Activated CD4-positive, alpha-beta memory T cell treated with anti-CD3 and anti-CD28 coated beads, Interleukin-2, amount 10 ng/mL, durations not matched to agents 7 days and 5 days (primary cell): ENCODE measurements around the gene CEP350. TPM values are rescaled to one million over a fixed set of nuclear protein-coding genes. Genes with fewer than 3 reads are reported as not detected.

Source experiments
- CTCF ChIA-PET: fragments of 350-600 bp; sonication (Branson Sonifier 250); formaldehyde crosslinking; loops from one replicate; lab custom pipeline; 2021; ENCODE audit warnings: antibody characterized with exemption, inconsistent platforms; lab: Charles Lee
- POLR2A ChIA-PET: fragments of 350-600 bp; sonication (Branson Sonifier 250); formaldehyde crosslinking; loops from one replicate; lab custom pipeline; 2021; ENCODE audit warnings: antibody characterized with exemption; lab: Charles Lee
- DNase-seq: peaks from one replicate; pipeline ENCODE4 v3.0.0-alpha.2; 2020
- H3K27ac Mint-ChIP-seq: one replicate; pipeline ENCODE4 v1.8.0; 2021; ENCODE audit warnings: mild to moderate bottlenecking, mixed read lengths
- H3K27me3 Mint-ChIP-seq: one replicate; pipeline ENCODE4 v1.8.0; 2021; ENCODE audit warnings: mixed read lengths
- H3K36me3 Mint-ChIP-seq: one replicate; pipeline ENCODE4 v1.8.0; 2021; ENCODE audit warnings: low read depth, mixed read lengths
- H3K4me1 Mint-ChIP-seq: one replicate; pipeline ENCODE4 v1.8.0; 2021; ENCODE audit warnings: mixed read lengths
- H3K4me3 Mint-ChIP-seq: one replicate; pipeline ENCODE4 v1.8.0; 2021; ENCODE audit warnings: mild to moderate bottlenecking, mixed read lengths
- H3K9me3 Mint-ChIP-seq: one replicate; pipeline ENCODE4 v1.8.0; 2021; ENCODE audit warnings: mixed read lengths
- total RNA-seq, 2 experiments: library from RNA; stranded (reverse); gene quantifications; one replicate each; pipeline ENCODE4 v1.2.3, GENCODE V29; 2021

Gene CEP350
- total RNA-seq, 2 experiments from 2014 or later, result 52.6 to 57.0 TPM

DNA sequence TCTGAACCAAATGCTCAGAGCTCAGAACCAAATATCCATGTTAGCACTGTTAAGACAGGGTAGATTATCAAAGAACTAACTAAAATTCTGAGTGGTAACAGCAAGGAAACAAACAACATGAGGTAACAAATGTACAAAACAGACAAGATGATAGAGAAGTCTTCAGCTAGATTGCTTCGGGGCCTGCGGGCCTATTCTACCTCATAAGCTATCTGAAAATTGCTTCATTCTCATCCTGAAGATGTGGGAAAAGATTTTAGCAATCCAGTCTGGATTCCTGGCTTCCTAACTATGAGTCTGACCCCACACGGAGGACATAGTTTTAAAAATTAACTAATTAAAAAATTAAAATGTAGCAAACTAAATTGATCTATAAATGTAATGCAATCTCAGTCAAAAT lies 190.8 kb downstream of the CEP350 start:
- Mint-ChIP-seq H3K27ac (no peak overlapping the region), H3K9me3 (no peaks in the 10 kb centered on the region), H3K27me3 (peaks cover 5% of the 10 kb centered on the region), H3K4me3 (no peak overlapping the region), H3K36me3 (no peaks in the 10 kb centered on the region), H3K4me1 (no peaks in the 10 kb centered on the region)
- CTCF ChIA-PET, result interaction anchor here (1.0 kb wide), 1 partner anchor 331 kb away, joined by 3 read pairs; no protein-coding TSS in a partner anchor
- no peak for DNase-seq
- POLR2A ChIA-PET, result interaction anchor here (1.8 kb wide), 1 partner anchor 10 kb away, joined by 6 read pairs; the partner anchor contains the start of gene QSOX1

DNA sequence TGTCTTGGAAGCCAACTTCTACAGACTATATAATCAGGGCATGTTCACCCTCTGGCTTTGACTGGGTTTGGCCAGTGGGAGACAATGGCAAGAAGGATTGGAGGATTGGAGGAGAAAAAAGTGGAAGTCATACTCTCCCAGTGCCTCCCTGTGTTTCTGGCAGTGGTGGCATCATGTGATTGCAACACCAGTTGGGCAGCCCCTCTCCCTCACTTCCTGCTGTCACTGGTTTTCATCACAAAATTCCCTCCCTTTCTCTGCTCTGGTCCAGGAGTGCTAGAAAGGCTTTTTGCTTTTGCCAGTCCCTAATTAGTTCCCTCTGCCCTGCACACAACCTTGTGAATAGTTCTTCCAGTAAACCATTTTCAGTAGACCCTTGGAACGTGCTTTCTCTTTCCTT lies 196.4 kb downstream of the CEP350 start:
- Mint-ChIP-seq H3K4me1 (peaks cover 18% of the 10 kb centered on the region), H3K4me3 (no peak overlapping the region), H3K27ac (no peak overlapping the region), H3K27me3 (no peaks in the 10 kb centered on the region), H3K9me3 (no peaks in the 10 kb centered on the region), H3K36me3 (peaks cover 6% of the 10 kb centered on the region)
- CTCF ChIA-PET, result no interaction called here
- POLR2A ChIA-PET, result no interaction called here
- no peak for DNase-seq

DNA sequence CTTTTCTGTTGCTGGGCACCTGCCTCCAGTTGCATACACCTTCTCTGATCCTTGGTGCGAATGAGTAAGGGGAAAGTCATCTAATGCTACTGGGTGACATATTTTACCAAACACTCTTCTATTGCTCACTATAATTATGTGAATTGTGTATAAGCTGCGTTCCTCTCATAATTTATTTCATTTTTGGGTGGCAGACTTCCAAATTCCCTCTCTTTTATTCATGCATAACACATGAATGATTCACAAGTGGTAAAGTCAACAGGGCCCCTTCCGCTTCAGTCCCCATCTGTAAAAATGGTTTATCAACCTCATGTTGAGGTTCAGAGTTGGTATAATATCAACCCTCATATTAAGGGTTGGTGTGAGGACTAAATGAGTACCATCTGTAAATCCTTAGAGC lies 196.9 kb downstream of the CEP350 start:
- CTCF ChIA-PET, result no interaction called here
- no peaks in the 10 kb centered on the region for H3K27me3 Mint-ChIP-seq
- POLR2A ChIA-PET, result no interaction called here
- H3K36me3 Mint-ChIP-seq, result peaks cover 6% of the 10 kb centered on the region
- no peak for DNase-seq
- no peak overlapping the region for H3K4me3 Mint-ChIP-seq
- no peak overlapping the region for H3K27ac Mint-ChIP-seq
- H3K9me3 Mint-ChIP-seq, result no peaks in the 10 kb centered on the region
- H3K4me1 Mint-ChIP-seq, result peaks cover 22% of the 10 kb centered on the region

DNA sequence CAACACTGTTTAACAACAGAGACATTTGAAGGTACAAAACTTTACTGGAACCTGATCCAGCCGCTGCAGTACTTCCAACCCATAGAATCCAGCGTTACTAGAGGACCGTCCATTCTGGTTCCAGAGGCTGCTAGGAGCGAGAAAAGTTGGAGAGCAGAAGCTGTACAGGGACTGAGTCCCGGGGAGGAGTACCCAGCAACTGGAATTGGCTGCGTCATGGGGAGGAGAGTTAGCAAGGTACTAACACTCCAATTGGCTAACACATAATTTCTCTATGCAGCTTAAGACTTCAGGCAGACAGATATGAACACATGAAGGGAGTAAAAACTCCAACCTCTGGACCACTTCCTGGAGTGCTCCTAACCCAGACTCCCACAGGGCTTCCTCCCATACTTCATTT lies 198.0 kb downstream of the CEP350 start:
- H3K4me3 Mint-ChIP-seq, result no peak overlapping the region
- H3K36me3 Mint-ChIP-seq, result peaks cover 6% of the 10 kb centered on the region
- ChIA-PET CTCF (interaction anchor here (2.0 kb wide), 1 partner anchor 26 kb away, joined by 7 read pairs; no protein-coding TSS in a partner anchor), POLR2A (interaction anchor here (3.5 kb wide), 1 partner anchor 270 kb away, joined by 32 read pairs; the partner anchor contains the start of gene TOR1AIP1)
- no peaks in the 10 kb centered on the region for H3K27me3 Mint-ChIP-seq
- no peaks in the 10 kb centered on the region for H3K9me3 Mint-ChIP-seq
- DNase-seq, result no peak
- H3K4me1 Mint-ChIP-seq, result peaks cover 28% of the 10 kb centered on the region
- no peak overlapping the region for H3K27ac Mint-ChIP-seq

DNA sequence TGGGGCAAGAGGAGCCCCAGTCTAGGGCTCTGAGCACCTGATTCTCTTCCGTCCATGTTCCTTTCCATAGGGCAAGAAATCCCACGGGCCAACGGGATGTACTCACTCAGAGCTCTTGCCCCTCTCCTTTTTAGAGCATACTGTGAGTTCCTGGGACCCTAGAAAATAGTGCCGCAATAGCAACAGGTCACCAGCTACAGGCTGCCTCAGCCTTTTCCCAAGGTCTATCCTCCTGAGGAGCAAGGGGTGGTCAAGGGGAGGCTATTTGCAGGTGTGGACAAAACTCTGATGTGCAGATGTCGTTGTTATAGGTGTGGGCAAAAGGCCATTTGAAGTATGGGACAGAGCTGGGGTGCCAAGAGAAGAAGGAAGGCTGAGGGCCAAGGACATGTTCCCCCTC lies 198.4 kb downstream of the CEP350 start:
- H3K4me3 Mint-ChIP-seq, result peak overlapping the region; percentile 16
- H3K27ac Mint-ChIP-seq, result no peak overlapping the region
- DNase-seq, result no peak
- peaks cover 6% of the 10 kb centered on the region for H3K36me3 Mint-ChIP-seq
- H3K27me3 Mint-ChIP-seq, result no peaks in the 10 kb centered on the region
- ChIA-PET CTCF (interaction anchor here (2.0 to 4.2 kb wide), 2 partner anchors 16 to 26 kb away, joined by 7 to 23 read pairs; no protein-coding TSS in a partner anchor), POLR2A (interaction anchor here (3.5 kb wide), 1 partner anchor 270 kb away, joined by 32 read pairs; the partner anchor contains the start of gene TOR1AIP1)
- no peaks in the 10 kb centered on the region for H3K9me3 Mint-ChIP-seq
- peaks cover 28% of the 10 kb centered on the region for H3K4me1 Mint-ChIP-seq

DNA sequence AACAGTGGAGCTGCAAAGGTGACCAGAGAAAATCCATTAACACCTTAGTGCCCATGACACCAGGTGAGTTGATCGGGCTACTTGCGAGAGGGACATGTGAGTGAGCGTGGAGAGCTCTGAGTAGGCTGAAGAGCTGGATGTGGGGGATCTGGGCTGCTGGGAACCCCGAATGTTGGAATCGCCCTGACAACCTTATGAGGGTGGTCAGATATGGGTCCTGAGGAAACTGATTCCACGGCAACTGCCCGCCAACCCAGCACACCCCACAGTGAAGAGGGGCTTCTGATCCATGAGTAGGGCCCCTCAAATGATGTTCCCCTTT lies 199.4 kb downstream of the CEP350 start:
- Mint-ChIP-seq H3K36me3 (peaks cover 6% of the 10 kb centered on the region), H3K4me1 (peaks cover 28% of the 10 kb centered on the region), H3K27me3 (no peaks in the 10 kb centered on the region), H3K27ac (peak overlapping the region; percentile 79), H3K9me3 (no peaks in the 10 kb centered on the region), H3K4me3 (peak overlapping the region; percentile 92)
- no peak for DNase-seq
- CTCF ChIA-PET, result interaction anchor here (1.0 to 4.2 kb wide), 3 partner anchors 15 to 200 kb away, joined by 3 to 23 read pairs (median 7); no protein-coding TSS in a partner anchor
- POLR2A ChIA-PET, result interaction anchor here (0.6 to 3.5 kb wide), 7 partner anchors 20 to 348 kb away, joined by 3 to 32 read pairs (median 3); partner anchors contain the start of genes ACBD6 and TOR1AIP1

DNA sequence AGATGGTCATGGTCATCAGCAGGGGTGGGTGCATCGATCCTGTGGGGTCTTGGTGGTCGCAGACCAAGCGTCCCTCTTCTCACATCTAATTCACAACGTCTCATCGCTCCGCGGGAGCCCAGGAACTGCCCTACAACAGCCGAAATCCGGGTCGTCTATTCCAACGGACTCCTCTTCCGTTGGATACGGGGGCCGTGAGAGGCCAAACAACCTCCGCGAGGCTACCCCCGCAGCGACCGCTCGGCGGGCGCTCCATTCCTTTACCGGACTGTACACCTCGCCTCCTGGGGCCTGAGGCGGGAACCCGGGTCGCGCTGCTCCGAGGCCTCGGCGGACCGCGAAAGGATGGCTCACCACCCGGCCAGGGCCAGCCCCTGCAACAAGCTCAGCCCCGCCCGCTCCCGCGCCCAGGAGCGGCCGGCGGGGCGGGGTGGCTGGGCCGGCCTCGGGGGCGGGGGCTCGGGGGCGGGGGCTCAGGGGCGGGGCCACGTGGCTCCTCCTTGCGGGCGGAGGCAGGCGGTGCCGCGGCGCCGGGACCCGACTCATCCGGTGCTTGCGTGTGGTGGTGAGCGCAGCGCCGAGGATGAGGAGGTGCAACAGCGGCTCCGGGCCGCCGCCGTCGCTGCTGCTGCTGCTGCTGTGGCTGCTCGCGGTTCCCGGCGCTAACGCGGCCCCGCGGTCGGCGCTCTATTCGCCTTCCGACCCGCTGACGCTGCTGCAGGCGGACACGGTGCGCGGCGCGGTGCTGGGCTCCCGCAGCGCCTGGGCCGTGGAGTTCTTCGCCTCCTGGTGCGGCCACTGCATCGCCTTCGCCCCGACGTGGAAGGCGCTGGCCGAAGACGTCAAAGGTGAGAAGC lies 199.9 kb downstream of the CEP350 start, which contains the start of gene QSOX1:
TSS of gene QSOX1 (plus strand) at position 545 of the 857 bp plus-strand sequence. CDS start at position 584, 39 bp downstream.
- peaks cover 28% of the 10 kb centered on the region for H3K4me1 Mint-ChIP-seq
- ChIA-PET POLR2A (interaction anchor here (0.7 to 3.5 kb wide), 12 partner anchors 9 to 348 kb away, joined by 3 to 32 read pairs (median 3); partner anchors contain the start of genes ACBD6, CEP350 and TOR1AIP1), CTCF (interaction anchor here (1.0 to 4.2 kb wide), 3 partner anchors 14 to 200 kb away, joined by 3 to 23 read pairs (median 7); no protein-coding TSS in a partner anchor)
- H3K9me3 Mint-ChIP-seq, result no peaks in the 10 kb centered on the region
- no peaks in the 10 kb centered on the region for H3K27me3 Mint-ChIP-seq
- DNase-seq, result peak; percentile 92
- peaks cover 6% of the 10 kb centered on the region for H3K36me3 Mint-ChIP-seq
- H3K27ac Mint-ChIP-seq, result peak within 1 kb of the TSS; percentile 79
- peak within 1 kb of the TSS; percentile 92 for H3K4me3 Mint-ChIP-seq

DNA sequence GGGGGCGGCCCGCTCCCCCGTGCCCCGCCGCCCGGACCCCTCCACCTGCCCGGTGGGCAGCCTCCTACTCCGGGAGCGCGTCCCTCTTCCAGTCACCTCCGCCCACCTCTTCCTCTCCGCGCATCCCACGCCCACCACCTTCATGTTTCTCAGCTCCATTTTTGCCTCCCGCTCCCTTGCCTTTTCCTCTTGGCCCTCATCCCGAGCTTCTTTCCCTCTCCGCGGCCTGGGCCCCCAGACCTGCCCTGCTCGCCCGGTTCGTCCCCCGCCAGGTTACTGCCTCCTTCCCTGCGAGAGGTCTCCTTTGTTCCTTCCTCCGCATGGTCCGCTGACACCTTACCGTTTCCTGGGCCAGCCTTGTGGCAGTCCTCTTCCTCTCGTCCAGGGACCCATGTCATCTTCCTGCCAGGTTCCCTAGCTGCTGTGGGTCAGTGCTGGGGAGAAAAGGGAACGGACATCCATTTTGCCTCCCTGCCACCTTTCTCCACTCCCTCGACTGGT lies 200.6 kb downstream of the CEP350 start:
- DNase-seq, result peak; percentile 28
- Mint-ChIP-seq H3K4me3 (peak overlapping the region; percentile 85), H3K27ac (peak overlapping the region; percentile 60), H3K36me3 (peaks cover 6% of the 10 kb centered on the region), H3K9me3 (no peaks in the 10 kb centered on the region), H3K27me3 (no peaks in the 10 kb centered on the region), H3K4me1 (peaks cover 28% of the 10 kb centered on the region)
- POLR2A ChIA-PET, result interaction anchor here (0.7 to 3.5 kb wide), 11 partner anchors 9 to 347 kb away, joined by 3 to 32 read pairs (median 3); partner anchors contain the start of genes ACBD6, CEP350 and TOR1AIP1
- CTCF ChIA-PET, result interaction anchor here (1.0 to 4.2 kb wide), 2 partner anchors 13 to 201 kb away, joined by 3 to 23 read pairs; no protein-coding TSS in a partner anchor

DNA sequence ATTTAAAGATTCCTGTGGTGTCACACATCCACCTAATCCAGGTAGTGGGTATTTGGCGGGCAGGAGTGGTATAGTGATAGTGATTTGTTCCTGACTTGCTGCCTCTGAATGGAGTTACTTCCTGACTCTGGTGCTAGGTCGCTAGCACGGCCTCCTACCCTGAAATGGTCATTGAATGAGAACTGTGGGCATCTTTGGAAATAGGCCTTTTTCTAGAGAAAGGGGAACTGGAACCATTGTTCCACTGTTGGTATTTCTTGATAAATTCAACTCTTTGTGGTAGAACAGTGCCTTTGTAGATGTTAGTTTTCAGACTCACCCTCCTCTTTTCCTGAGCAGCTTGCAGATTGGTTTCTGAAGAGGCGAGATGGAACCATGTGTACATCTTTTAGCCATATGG lies 201.6 kb downstream of the CEP350 start:
- H3K4me1 Mint-ChIP-seq, result peaks cover 28% of the 10 kb centered on the region
- CTCF ChIA-PET, result interaction anchor here (1.0 to 4.2 kb wide), 2 partner anchors 13 to 23 kb away, joined by 3 to 23 read pairs; no protein-coding TSS in a partner anchor
- no peak for DNase-seq
- H3K27ac Mint-ChIP-seq, result no peak overlapping the region
- H3K9me3 Mint-ChIP-seq, result no peaks in the 10 kb centered on the region
- POLR2A ChIA-PET, result no interaction called here
- H3K4me3 Mint-ChIP-seq, result no peak overlapping the region
- H3K36me3 Mint-ChIP-seq, result peaks cover 6% of the 10 kb centered on the region
- H3K27me3 Mint-ChIP-seq, result no peaks in the 10 kb centered on the region

DNA sequence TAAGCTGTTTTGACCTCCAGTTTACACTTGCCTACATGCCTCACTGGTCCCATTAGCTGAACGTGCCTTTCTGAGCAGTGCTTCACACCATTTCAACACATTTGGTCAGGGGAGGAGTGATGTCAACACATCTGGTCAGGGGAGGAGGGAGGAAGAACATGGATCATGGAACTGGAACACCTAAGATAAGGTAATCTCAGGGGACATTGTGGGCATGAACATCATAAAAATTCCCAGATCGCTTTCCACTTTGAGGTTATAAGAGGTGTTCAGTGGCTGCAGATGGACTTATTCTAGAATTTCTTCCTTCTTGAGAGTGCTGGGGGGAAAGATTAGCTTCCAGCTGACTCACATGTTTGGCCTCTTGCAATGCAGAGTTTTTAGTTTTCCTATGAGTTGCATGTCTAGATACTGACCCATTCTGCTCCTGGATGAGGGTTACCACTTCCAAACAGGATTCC lies 202.1 kb downstream of the CEP350 start:
- Mint-ChIP-seq H3K27me3 (no peaks in the 10 kb centered on the region), H3K36me3 (peaks cover 6% of the 10 kb centered on the region), H3K4me3 (no peak overlapping the region), H3K4me1 (peaks cover 28% of the 10 kb centered on the region), H3K27ac (no peak overlapping the region), H3K9me3 (no peaks in the 10 kb centered on the region)
- no peak for DNase-seq
- ChIA-PET POLR2A (no interaction called here), CTCF (interaction anchor here (1.0 to 4.2 kb wide), 2 partner anchors 12 to 22 kb away, joined by 3 to 23 read pairs; no protein-coding TSS in a partner anchor)

DNA sequence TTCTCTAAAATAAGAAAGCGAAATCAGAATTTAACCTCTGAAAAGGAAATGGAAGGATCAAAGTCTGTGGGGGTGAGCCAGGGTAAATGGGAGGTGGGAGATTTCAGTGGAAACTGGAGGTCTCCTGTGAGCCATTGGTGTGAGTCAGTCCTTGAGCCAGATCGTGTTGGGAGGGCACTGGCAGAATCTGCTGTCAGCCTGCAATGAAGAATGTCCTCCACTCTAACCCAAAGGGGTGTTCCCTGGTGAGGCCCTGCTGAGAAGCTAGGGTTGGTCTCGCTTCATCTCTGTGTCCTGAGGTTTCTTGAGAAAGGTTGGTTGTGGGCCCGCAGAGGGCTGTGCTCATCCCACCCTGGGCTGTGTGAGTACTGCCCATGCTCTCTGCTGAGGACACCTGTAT lies 202.5 kb downstream of the CEP350 start:
- Mint-ChIP-seq H3K36me3 (peaks cover 6% of the 10 kb centered on the region), H3K9me3 (no peaks in the 10 kb centered on the region), H3K4me3 (no peak overlapping the region), H3K4me1 (peaks cover 28% of the 10 kb centered on the region), H3K27ac (no peak overlapping the region), H3K27me3 (no peaks in the 10 kb centered on the region)
- no peak for DNase-seq
- ChIA-PET CTCF (interaction anchor here (1.0 to 4.2 kb wide), 3 partner anchors 12 to 22 kb away, joined by 3 to 23 read pairs (median 4); no protein-coding TSS in a partner anchor), POLR2A (no interaction called here)

DNA sequence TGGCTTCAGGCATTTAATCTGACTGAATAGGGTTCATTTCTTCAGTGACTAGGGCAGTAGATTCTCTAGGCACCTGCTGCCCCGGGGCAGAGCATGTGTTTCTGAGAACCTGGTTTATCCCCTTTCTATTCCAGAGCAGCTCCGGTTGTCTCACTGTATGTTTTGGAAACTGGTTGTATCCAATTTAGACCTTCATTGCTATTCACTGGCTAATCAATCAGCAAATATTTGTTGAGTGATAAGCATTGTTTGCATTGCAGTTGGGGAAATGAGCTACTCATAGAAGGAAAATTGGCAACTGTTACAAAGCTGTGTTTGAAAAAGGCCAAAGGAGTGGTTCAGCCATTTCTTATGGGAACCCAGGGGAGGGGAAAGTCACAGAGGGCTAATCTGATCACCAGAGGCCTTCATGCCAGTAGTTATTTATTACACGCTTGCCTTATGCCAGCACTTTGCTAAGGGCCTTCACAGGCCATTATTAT lies 203.0 kb downstream of the CEP350 start:
- Mint-ChIP-seq H3K36me3 (peaks cover 6% of the 10 kb centered on the region), H3K4me1 (peaks cover 28% of the 10 kb centered on the region), H3K27me3 (no peaks in the 10 kb centered on the region), H3K9me3 (no peaks in the 10 kb centered on the region), H3K27ac (no peak overlapping the region), H3K4me3 (no peak overlapping the region)
- ChIA-PET POLR2A (no interaction called here), CTCF (interaction anchor here (1.5 kb wide), 1 partner anchor 21 kb away, joined by 4 read pairs; no protein-coding TSS in a partner anchor)
- no peak for DNase-seq
